22Rv1 (cell line): ENCODE measurements around the gene CCR5.

Source experiments
- H3K27ac ChIP-seq: fragments of 450-650 bp; 2 replicates; pipeline ENCODE4 v1.5.1; 2017
- ZFX ChIP-seq: fragments of 450-650 bp; IDR thresholded peaks from 2 replicates; pipeline ENCODE4 v1.6.1; 2017; ENCODE audit warnings: antibody characterized with exemption, borderline replicate concordance
- TF ChIP-seq, protein P1 (sequence below): fragments of 450-650 bp; IDR thresholded peaks from 2 replicates; pipeline ENCODE4 v1.5.1; 2017; ENCODE audit warnings: mild to moderate bottlenecking

The CCR5 gene

DNA sequence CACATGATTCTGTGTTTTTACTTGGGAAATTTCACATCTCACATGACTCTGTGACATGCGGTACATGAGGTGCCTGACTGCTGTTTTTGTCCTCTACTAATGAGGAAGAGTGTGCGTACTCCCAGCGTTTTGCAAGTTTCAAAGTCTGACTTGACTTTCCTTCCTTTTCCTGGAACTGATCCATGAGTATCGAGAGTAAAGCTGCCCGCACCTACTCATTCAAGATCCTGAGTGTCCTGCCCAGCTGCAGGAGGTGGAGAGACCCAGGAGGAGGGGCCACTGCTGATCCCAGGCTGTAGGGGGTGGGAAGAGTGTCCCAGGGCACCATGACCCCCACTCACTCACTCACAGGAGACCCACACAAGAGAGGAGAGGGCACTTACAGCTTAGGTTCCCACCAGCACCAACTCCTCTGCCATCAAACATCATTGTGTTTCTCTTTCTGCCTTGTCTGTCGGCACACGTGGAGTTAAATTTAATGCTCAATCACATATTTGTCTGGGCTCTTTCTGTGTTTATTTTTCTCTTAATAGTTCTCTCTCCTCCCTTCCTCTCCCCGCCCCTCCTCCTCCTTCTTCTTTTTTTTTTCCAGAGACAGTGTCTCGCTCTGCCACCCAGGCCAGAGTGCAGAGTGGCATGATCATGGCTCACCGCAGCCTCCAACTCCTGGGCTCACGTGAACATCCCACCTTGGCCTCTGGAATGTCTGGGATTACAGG, 34.7 kb downstream of the CCR5 start:
- H3K27ac ChIP-seq: peak overlapping the region; percentile 65
- no peak for TF ChIP-seq ZFX
- TF ChIP-seq, protein P1, sequence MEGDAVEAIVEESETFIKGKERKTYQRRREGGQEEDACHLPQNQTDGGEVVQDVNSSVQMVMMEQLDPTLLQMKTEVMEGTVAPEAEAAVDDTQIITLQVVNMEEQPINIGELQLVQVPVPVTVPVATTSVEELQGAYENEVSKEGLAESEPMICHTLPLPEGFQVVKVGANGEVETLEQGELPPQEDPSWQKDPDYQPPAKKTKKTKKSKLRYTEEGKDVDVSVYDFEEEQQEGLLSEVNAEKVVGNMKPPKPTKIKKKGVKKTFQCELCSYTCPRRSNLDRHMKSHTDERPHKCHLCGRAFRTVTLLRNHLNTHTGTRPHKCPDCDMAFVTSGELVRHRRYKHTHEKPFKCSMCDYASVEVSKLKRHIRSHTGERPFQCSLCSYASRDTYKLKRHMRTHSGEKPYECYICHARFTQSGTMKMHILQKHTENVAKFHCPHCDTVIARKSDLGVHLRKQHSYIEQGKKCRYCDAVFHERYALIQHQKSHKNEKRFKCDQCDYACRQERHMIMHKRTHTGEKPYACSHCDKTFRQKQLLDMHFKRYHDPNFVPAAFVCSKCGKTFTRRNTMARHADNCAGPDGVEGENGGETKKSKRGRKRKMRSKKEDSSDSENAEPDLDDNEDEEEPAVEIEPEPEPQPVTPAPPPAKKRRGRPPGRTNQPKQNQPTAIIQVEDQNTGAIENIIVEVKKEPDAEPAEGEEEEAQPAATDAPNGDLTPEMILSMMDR: no peak

- no peak overlapping the region for H3K27ac ChIP-seq
- TF ChIP-seq, protein P1: no peak
- TF ChIP-seq ZFX: no peak
Measured at GRCh38 chr3:46406443-46406787, 35.7 kb downstream of the CCR5 start.

- H3K27ac ChIP-seq: peak within 1 kb of the TSS; percentile 65
- TF ChIP-seq ZFX: no peak
- TF ChIP-seq, protein P1: no peak
Measured at GRCh38 chr3:46406788-46407611, 36.3 kb downstream of the CCR5 start, which contains the start of the genes CCR5AS and CCRL2. Gene CCR5AS, minus strand, starts transcription at chr3:46407066. Gene CCRL2, plus strand, starts transcription at chr3:46407259. Its CDS starts 821 bp downstream, at chr3:46408080.

DNA sequence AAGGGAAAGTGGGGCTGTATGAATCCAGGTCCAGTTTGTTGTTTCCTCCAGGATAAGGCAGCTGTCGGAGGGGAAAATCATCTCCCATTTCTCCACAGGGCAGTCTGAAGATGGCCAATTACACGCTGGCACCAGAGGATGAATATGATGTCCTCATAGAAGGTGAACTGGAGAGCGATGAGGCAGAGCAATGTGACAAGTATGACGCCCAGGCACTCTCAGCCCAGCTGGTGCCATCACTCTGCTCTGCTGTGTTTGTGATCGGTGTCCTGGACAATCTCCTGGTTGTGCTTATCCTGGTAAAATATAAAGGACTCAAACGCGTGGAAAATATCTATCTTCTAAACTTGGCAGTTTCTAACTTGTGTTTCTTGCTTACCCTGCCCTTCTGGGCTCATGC, 37.2 kb downstream of the CCR5 start:
- H3K27ac ChIP-seq: no peak overlapping the region
- TF ChIP-seq ZFX: no peak
- TF ChIP-seq, protein P1: no peak

GRCh38 chr3:46408853-46409252, 38.1 kb downstream of the CCR5 start:
- no peak for TF ChIP-seq ZFX
- TF ChIP-seq, protein P1: no peak
- no peak overlapping the region for H3K27ac ChIP-seq

DNA sequence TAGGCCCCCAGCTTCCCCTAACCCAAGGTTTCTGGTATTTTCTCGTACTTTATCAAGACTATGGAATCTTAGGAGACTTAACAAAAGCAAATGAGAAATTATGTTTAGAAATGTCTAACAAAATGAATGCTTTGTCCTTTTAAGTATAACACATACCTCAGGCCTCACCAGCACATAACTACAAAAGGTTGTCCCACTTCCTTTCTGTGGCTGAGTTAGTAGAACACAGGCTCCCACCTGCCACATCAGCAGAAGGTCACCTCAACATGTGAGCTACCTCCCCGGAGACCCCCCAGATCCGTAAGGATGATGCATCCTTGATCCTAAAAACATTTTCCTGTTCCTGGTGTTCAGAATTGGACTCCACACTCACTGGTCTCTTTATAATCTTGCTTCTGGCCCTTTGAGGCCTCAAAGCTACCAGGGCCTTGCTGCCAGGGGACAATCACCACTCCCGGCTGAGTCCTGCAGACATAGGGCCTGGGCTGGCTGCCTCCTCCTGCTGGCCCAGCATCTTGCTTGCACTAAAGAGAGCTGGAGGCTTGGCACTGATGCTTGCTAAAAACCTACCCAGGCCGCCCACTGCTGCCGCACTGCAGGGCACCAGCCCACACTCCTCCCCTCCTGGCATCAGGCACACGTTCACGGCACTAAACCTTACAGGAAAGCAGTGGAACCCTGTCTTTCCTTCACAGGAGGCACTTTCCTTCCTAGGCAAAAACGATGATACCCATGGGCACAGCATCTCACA, 39.2 kb downstream of the CCR5 start:
- no peak overlapping the region for H3K27ac ChIP-seq
- TF ChIP-seq, protein P1: no peak

DNA sequence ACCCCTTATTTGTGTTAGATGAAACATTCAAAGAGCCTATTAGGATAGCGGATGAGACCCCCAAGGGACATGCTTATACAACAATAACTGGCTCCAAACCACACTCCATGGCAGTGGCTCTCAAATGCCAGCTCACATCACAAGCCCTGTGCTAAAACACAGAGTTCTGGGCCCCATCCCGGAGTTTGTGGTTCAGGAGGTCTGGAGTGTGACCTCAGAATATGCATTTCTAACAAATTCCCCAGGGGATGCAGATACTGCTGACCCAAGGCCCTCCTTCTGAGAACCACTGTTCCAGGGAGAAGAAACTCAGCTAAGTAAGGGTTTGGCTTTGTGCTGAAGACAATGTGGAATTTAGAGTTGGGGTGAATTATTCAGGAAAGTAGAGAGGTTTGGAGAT, 39.9 kb downstream of the CCR5 start:
- H3K27ac ChIP-seq: no peak overlapping the region

More for the DNA sequence above, 39.9 kb downstream of the CCR5 start:
- TF ChIP-seq ZFX: no peak
- TF ChIP-seq, protein P1: no peak
